Smooth muscle cell (in vitro differentiated cells): Measurements from ENCODE around the gene CACNA1C. TPM values are rescaled to one million over a fixed set of nuclear protein-coding genes. Genes with fewer than 3 reads are reported as not detected.

ENCODE experiments used
- DNase-seq: peaks from one replicate; lab custom pipeline; 2025; ENCODE audit not compliant: unreplicated experiment; lab: John Stamatoyannopoulos, UW
- H2AFZ ChIP-seq: fragments of 200-600 bp; sonication (generic); 2 replicates; pipeline ENCODE4 v1.6.0; 2016; ENCODE audit warnings: antibody characterized with exemption, low read depth, mild to moderate bottlenecking
- H3F3A ChIP-seq: fragments of 200-600 bp; sonication (generic); 2 replicates; pipeline ENCODE4 v1.6.0; 2017; ENCODE audit warnings: antibody characterized with exemption, low read depth
- H3K27ac ChIP-seq: fragments of 200-600 bp; sonication (generic); 2 replicates; pipeline ENCODE4 v1.5.1; 2016; ENCODE audit warnings: low read depth, mild to moderate bottlenecking
- H3K27me3 ChIP-seq: fragments of 200-600 bp; sonication (generic); 2 replicates; pipeline ENCODE4 v1.6.1; 2016; ENCODE audit warnings: low read depth, mild to moderate bottlenecking
- H3K36me3 ChIP-seq: fragments of 200-600 bp; sonication (generic); 2 replicates; pipeline ENCODE4 v1.5.1; 2016; ENCODE audit warnings: low read depth
- H3K4me1 ChIP-seq: fragments of 200-600 bp; sonication (generic); 2 replicates; pipeline ENCODE4 v1.5.1; 2016; ENCODE audit warnings: low read depth
- H3K4me2 ChIP-seq: fragments of 200-600 bp; sonication (generic); 2 replicates; pipeline ENCODE4 v1.6.0; 2016; ENCODE audit warnings: mild to moderate bottlenecking
- H3K4me3 ChIP-seq: fragments of 200-600 bp; sonication (generic); 2 replicates; pipeline ENCODE4 v1.5.1; 2016; ENCODE audit warnings: mild to moderate bottlenecking
- H3K79me2 ChIP-seq: fragments of 200-600 bp; sonication (generic); 2 replicates; pipeline ENCODE4 v1.6.0; 2016; ENCODE audit warnings: low read depth, mild to moderate bottlenecking
- H3K9ac ChIP-seq: fragments of 200-600 bp; sonication (generic); 2 replicates; pipeline ENCODE4 v1.6.0; 2016; ENCODE audit warnings: low read depth
- H3K9me3 ChIP-seq: fragments of 200-600 bp; sonication (generic); replicated peaks from 2 replicates; pipeline ENCODE4 v1.5.1; 2016; ENCODE audit warnings: low read depth
- H4K20me1 ChIP-seq: fragments of 200-600 bp; sonication (generic); 2 replicates; pipeline ENCODE4 v1.6.0; 2016; ENCODE audit warnings: low read depth
- CTCF ChIP-seq: fragments of 200-600 bp; sonication (generic); IDR thresholded peaks from 2 replicates; pipeline ENCODE4 v1.5.1; 2017; ENCODE audit warnings: borderline replicate concordance, mild to moderate bottlenecking, antibody characterized with exemption; ENCODE audit not compliant: insufficient read depth, poor library complexity, severe bottlenecking
- WGBS: methylation state at CpG from one replicate; pipeline ENCODE4 v1.1.7; 2016; ENCODE audit warnings: low lambda C conversion rate; 5-methylcytosine and 5-hydroxymethylcytosine counted together
- polyA plus RNA-seq: library from polyadenylated mRNA; unstranded; fragments of >200 nt; fragmentation: Nextera tagmentation; extraction: Ambion mirVana; gene quantifications from 2 replicates; pipeline ENCODE4 v1.2.1, GENCODE V29; 2016
- total RNA-seq: library from RNA; depleted of rRNA; stranded (reverse); fragments of >200 nt; gene quantifications from 2 replicates; pipeline ENCODE4 v1.2.3, GENCODE V29; 2014

CACNA1C gene
- total and polyA plus RNA-seq, 2 experiments from 2014 or later, result 1.6 to 4.5 TPM

GRCh38 chr12:2019126-2019525, 33.7 kb upstream of the CACNA1C start:
- Histone ChIP-seq H3K9me3 (no peaks in the 10 kb centered on the region), H3K4me1 (peaks cover 9% of the 10 kb centered on the region), H3K27ac (no peak overlapping the region), H2AFZ (no peak overlapping the region), H3K4me2 (no peak overlapping the region), H3K27me3 (no peaks in the 10 kb centered on the region), H3K9ac (no peak overlapping the region), H3K79me2 (no peaks in the 10 kb centered on the region), H3K36me3 (no peaks in the 10 kb centered on the region), H4K20me1 (no peaks in the 10 kb centered on the region), H3K4me3 (no peak overlapping the region), H3F3A (no peaks in the 10 kb centered on the region)
- no peak for TF ChIP-seq CTCF
- no peak for DNase-seq
- 88% methylated on average over 2 of the region's 2 CpGs for WGBS

DNA sequence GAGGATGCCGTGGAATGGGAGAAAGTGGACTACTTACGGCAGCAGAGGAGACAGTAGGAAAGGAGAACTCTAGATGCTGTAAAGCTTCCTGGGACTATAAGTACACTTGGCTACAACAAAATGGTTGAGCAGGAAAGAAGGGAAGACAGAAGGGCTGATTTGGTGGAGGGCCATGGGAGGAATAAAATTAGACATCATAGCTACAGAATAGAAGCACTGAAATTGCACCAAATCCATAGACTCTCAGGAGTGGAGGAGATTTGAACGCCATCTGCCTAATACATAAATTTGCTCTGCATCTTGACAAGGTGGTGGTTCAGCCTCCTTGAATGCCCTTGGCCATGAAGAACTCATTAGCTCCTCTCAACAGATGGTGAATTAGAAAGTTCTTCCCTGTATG, 32.3 kb upstream of the CACNA1C start:
- over 99% methylated on average over 3 of the region's 3 CpGs for WGBS
- no peak overlapping the region for H3K4me3 ChIP-seq
- H3K27ac ChIP-seq, result no peak overlapping the region
- H3K27me3 ChIP-seq, result no peaks in the 10 kb centered on the region
- no peaks in the 10 kb centered on the region for H4K20me1 ChIP-seq
- no peaks in the 10 kb centered on the region for H3F3A ChIP-seq
- H3K36me3 ChIP-seq, result no peaks in the 10 kb centered on the region
- DNase-seq, result no peak
- no peak overlapping the region for H3K4me2 ChIP-seq
- no peak overlapping the region for H3K9ac ChIP-seq
- H3K4me1 ChIP-seq, result peaks cover 9% of the 10 kb centered on the region
- H3K9me3 ChIP-seq, result no peaks in the 10 kb centered on the region
- H2AFZ ChIP-seq, result no peak overlapping the region
- TF ChIP-seq CTCF, result no peak
- no peaks in the 10 kb centered on the region for H3K79me2 ChIP-seq

DNA sequence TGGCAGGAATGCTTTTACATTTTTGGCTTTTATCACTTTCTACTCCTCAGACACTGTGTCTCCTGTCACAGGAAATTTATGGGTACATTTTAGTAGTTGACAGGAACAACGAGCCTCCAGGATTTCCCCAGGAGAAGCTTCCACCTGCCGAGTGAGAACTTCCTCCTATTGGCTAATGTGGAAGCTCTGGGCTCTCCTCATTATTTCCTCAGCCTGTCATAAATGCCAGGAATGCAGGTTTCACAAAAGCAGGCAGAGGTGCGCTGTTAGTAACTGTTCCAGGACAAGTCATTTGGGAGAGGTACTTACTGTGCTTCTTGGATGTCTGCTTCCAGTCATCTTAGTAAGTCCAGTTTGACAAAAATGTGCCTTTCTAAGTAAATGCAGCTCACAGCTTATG, 29.4 kb upstream of the CACNA1C start:
- WGBS, result 41% methylated on average over 3 of the region's 3 CpGs
- Histone ChIP-seq H3K79me2 (no peaks in the 10 kb centered on the region), H2AFZ (no peak overlapping the region), H3F3A (no peaks in the 10 kb centered on the region), H3K4me2 (no peak overlapping the region), H4K20me1 (no peaks in the 10 kb centered on the region), H3K36me3 (no peaks in the 10 kb centered on the region), H3K9me3 (no peaks in the 10 kb centered on the region), H3K4me3 (no peak overlapping the region), H3K27me3 (no peaks in the 10 kb centered on the region), H3K4me1 (peaks cover 3% of the 10 kb centered on the region), H3K27ac (no peak overlapping the region), H3K9ac (no peak overlapping the region)
- no peak for DNase-seq
- no peak for TF ChIP-seq CTCF

DNA sequence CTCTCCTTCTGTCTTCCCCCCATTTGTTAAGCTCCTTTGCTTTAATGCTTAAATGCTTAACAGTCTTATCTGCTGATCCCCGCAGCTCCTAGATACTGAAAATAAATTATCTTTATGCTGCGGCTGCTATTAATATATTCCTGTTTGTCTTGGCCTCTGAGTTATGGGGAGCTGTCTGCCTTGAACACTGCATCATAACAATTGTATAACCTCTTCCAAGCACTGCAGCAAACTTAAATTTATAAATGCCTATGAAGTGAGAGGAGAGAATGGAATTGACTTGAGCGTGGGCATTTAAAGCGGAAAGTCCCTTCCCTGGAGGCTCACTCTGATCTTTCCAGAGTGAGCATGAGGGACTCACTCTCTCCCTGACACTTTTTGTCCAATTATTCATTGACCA, 25.4 kb upstream of the CACNA1C start:
- TF ChIP-seq CTCF, result no peak
- no peaks in the 10 kb centered on the region for H4K20me1 ChIP-seq
- peak overlapping the region; percentile 23 for H3K4me2 ChIP-seq
- H3K36me3 ChIP-seq, result no peaks in the 10 kb centered on the region
- H3K9me3 ChIP-seq, result no peaks in the 10 kb centered on the region
- 45% methylated on average over 4 of the region's 4 CpGs for WGBS
- no peak for DNase-seq
- peaks cover 3% of the 10 kb centered on the region for H3K4me1 ChIP-seq
- H3K9ac ChIP-seq, result no peak overlapping the region
- no peaks in the 10 kb centered on the region for H3K79me2 ChIP-seq
- H2AFZ ChIP-seq, result no peak overlapping the region
- H3K4me3 ChIP-seq, result no peak overlapping the region
- no peaks in the 10 kb centered on the region for H3K27me3 ChIP-seq
- H3K27ac ChIP-seq, result peak overlapping the region; percentile 3
- no peaks in the 10 kb centered on the region for H3F3A ChIP-seq
